OCI-LY7 (cell line): ENCODE data around the gene IGDCC3. TPM values are rescaled to one million over a fixed set of nuclear protein-coding genes. Genes with fewer than 3 reads are reported as not detected.

Source experiments
- BruUV-seq: library from RNA; stranded (reverse); fragments of 400-500 nt; replicated peaks from 2 replicates; lab custom pipeline; 2021; lab: Mats Ljungman, UMichigan
- CTCF ChIA-PET: fragments of 300-600 bp; sonication (Branson Sonifier 250); formaldehyde crosslinking; loops from one replicate; lab custom pipeline; 2022; ENCODE audit warnings: antibody characterized with exemption; ENCODE audit not compliant: unreplicated experiment; lab: Charles Lee
- POLR2A ChIA-PET: fragments of 300-600 bp; sonication (Branson Sonifier 250); formaldehyde crosslinking; loops from one replicate; lab custom pipeline; 2022; ENCODE audit warnings: antibody characterized with exemption; lab: Charles Lee
- DNase-seq: peaks from one replicate; pipeline ENCODE4 v3.0.0-alpha.2; 2015; ENCODE audit warnings: low spot score
- H2AFZ ChIP-seq: fragments of 200-600 bp; sonication (generic), shearing (Covaris generic); 2 replicates; pipeline ENCODE4 v1.6.1; 2014; ENCODE audit warnings: mild to moderate bottlenecking, antibody characterized with exemption, low read length, moderate library complexity
- H3K27ac ChIP-seq: fragments of 200-600 bp; sonication (generic); 2 replicates; pipeline ENCODE4 v1.5.1; 2014; ENCODE audit warnings: mixed run types, low read depth, mild to moderate bottlenecking, moderate library complexity, low read length, inconsistent platforms; ENCODE audit not compliant: poor library complexity, severe bottlenecking
- H3K36me3 ChIP-seq: fragments of 200-600 bp; sonication (generic); 2 replicates; pipeline ENCODE4 v1.6.1; 2014; ENCODE audit warnings: mild to moderate bottlenecking, antibody characterized with exemption, low read length, moderate library complexity, mixed read lengths; ENCODE audit not compliant: insufficient read depth
- H3K4me1 ChIP-seq: fragments of 200-600 bp; sonication (generic); 2 replicates; pipeline ENCODE4 v1.5.1; 2014; ENCODE audit warnings: mild to moderate bottlenecking, low read length; ENCODE audit not compliant: insufficient read depth, poor library complexity, severe bottlenecking
- H3K4me2 ChIP-seq: fragments of 200-600 bp; sonication (generic); 2 replicates; pipeline ENCODE4 v1.6.1; 2014; ENCODE audit warnings: mild to moderate bottlenecking, low read length
- H3K4me3 ChIP-seq: fragments of 200-600 bp; sonication (generic); 2 replicates; pipeline ENCODE4 v1.5.1; 2014; ENCODE audit warnings: mild to moderate bottlenecking, low read depth, low read length; ENCODE audit not compliant: poor library complexity, severe bottlenecking
- H3K79me2 ChIP-seq: fragments of 200-600 bp; sonication (generic); 2 replicates; pipeline ENCODE4 v1.6.1; 2016; ENCODE audit warnings: low read depth, mild to moderate bottlenecking, low read length, moderate library complexity, mixed read lengths; ENCODE audit not compliant: insufficient read depth
- H3K9me2 ChIP-seq: fragments of 200-600 bp; sonication (generic); 2 replicates; pipeline ENCODE4 v1.6.1; 2016; ENCODE audit warnings: mild to moderate bottlenecking, low read length, mixed read lengths; ENCODE audit not compliant: insufficient read depth
- H3K9me3 ChIP-seq: fragments of 200-600 bp; sonication (generic); 2 replicates; pipeline ENCODE4 v1.6.1; 2014; ENCODE audit warnings: mild to moderate bottlenecking, mixed run types, low read length, mixed read lengths
- H4K20me1 ChIP-seq: fragments of 200-600 bp; sonication (generic); 2 replicates; pipeline ENCODE4 v1.6.1; 2014; ENCODE audit warnings: mild to moderate bottlenecking, antibody characterized with exemption, low read length, moderate library complexity, mixed read lengths; ENCODE audit not compliant: insufficient read depth
- EZH2phosphoT487 ChIP-seq: fragments of 200-600 bp; sonication (generic); IDR thresholded peaks from 2 replicates; pipeline ENCODE4 v1.6.1; 2018; ENCODE audit warnings: low read depth, borderline replicate concordance, mild to moderate bottlenecking, mixed run types, antibody characterized with exemption, low read length, moderate library complexity, mixed read lengths
- intact Hi-C: fragments of 100-400 bp; cut with micrococcal nuclease; formaldehyde crosslinking; loops from one replicate; pipeline ENCODE4 v1.10.0; 2022; ENCODE audit not compliant: unreplicated experiment
- total RNA-seq, 2 experiments: library from RNA; depleted of rRNA in 1 of 2; stranded (reverse); fragments of >200 nt in 1 of 2; shearing (Covaris generic) in 1 of 2; gene quantifications; 2 replicates each; pipeline ENCODE4 v1.2.3, GENCODE V29; 2014 to 2022
- TF ChIP-seq, protein P1 (sequence below): fragments of 200-600 bp; sonication (generic); conservative IDR thresholded peaks from 2 replicates; pipeline ENCODE4 v1.5.1; 2014; ENCODE audit warnings: mild to moderate bottlenecking, antibody characterized with exemption, low read length, moderate library complexity, mixed read lengths

Gene IGDCC3
- total RNA-seq, 2 experiments from 2014 or later, result not detected

DNA sequence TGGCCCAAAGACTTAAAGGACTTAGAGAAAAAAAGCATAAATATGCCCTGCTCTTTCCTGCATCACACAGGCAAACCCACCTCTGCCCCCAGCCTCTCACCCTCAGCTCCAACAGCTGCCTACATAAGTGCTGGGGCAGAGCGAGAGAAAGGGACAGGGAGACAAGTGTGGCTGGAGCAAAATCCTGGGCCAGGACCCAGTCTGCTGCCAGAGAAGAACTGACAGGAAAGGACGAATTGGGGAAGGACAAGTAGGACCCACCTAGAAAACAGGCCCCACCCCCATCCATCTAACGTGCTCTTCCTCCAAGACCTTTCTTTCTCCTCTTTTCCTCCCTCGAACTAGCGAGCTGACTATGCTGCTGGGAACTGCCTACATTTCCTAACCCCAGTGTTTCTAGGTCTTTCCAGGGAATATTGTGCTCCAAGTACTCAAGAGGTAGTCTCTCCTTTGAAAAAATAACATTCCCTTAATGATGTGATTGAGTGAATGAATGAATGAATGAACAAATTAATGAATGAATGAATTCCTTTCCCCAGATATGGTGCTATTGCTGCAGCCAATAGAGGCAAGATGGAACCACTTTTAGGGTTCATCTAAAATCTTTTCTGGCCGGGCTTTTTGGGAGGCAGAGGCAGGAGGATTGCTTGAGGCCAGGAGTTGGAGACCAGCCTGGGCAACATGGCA, 26.5 kb upstream of the IGDCC3 start:
- Histone ChIP-seq H3K27ac (no peak overlapping the region), H3K79me2 (no peaks in the 10 kb centered on the region), H3K4me1 (peaks cover 11% of the 10 kb centered on the region), H3K36me3 (no peaks in the 10 kb centered on the region), H2AFZ (no peak overlapping the region), H3K4me3 (no peak overlapping the region), H4K20me1 (no peaks in the 10 kb centered on the region), H3K9me2 (no peaks in the 10 kb centered on the region), H3K4me2 (no peak overlapping the region), H3K9me3 (no peaks in the 10 kb centered on the region)
- TF ChIP-seq, protein P1, sequence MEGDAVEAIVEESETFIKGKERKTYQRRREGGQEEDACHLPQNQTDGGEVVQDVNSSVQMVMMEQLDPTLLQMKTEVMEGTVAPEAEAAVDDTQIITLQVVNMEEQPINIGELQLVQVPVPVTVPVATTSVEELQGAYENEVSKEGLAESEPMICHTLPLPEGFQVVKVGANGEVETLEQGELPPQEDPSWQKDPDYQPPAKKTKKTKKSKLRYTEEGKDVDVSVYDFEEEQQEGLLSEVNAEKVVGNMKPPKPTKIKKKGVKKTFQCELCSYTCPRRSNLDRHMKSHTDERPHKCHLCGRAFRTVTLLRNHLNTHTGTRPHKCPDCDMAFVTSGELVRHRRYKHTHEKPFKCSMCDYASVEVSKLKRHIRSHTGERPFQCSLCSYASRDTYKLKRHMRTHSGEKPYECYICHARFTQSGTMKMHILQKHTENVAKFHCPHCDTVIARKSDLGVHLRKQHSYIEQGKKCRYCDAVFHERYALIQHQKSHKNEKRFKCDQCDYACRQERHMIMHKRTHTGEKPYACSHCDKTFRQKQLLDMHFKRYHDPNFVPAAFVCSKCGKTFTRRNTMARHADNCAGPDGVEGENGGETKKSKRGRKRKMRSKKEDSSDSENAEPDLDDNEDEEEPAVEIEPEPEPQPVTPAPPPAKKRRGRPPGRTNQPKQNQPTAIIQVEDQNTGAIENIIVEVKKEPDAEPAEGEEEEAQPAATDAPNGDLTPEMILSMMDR, result no peak
- TF ChIP-seq EZH2phosphoT487, result no peak
- no peak for DNase-seq
- no TSS peak for BruUV-seq
- intact Hi-C loops, result no loop called here
- CTCF ChIA-PET, result no interaction called here
- POLR2A ChIA-PET, result no interaction called here

DNA sequence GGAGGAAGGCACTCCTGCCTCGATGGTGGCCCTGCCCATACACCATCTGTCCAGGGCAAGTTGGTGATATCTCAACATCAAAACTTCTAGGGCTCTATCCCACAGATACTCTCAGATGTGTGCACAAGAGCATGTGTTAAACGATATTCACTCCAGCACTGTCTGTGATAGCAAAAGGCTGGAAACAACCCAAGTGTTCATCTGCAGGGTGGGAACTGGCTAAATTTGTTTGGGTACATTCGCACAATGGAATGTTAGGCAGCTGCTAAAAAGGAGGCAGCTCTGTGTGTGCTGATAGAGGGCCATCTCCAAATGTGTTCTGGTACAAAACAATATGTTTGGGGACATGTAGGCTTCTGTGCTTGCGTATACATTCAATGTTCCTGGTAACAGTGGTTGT, 25.2 kb upstream of the IGDCC3 start:
- intact Hi-C loops, result no loop called here
- TF ChIP-seq, protein P1, result no peak
- no peak for TF ChIP-seq EZH2phosphoT487
- ChIA-PET POLR2A (no interaction called here), CTCF (no interaction called here)
- H3K27ac ChIP-seq, result no peak overlapping the region
- no peaks in the 10 kb centered on the region for H3K9me2 ChIP-seq
- no peaks in the 10 kb centered on the region for H4K20me1 ChIP-seq
- no peak for DNase-seq
- H3K4me3 ChIP-seq, result no peak overlapping the region
- H3K9me3 ChIP-seq, result no peaks in the 10 kb centered on the region
- BruUV-seq, result no TSS peak
- H3K4me2 ChIP-seq, result no peak overlapping the region
- no peak overlapping the region for H2AFZ ChIP-seq
- H3K4me1 ChIP-seq, result no peaks in the 10 kb centered on the region
- no peaks in the 10 kb centered on the region for H3K79me2 ChIP-seq
- no peaks in the 10 kb centered on the region for H3K36me3 ChIP-seq

DNA sequence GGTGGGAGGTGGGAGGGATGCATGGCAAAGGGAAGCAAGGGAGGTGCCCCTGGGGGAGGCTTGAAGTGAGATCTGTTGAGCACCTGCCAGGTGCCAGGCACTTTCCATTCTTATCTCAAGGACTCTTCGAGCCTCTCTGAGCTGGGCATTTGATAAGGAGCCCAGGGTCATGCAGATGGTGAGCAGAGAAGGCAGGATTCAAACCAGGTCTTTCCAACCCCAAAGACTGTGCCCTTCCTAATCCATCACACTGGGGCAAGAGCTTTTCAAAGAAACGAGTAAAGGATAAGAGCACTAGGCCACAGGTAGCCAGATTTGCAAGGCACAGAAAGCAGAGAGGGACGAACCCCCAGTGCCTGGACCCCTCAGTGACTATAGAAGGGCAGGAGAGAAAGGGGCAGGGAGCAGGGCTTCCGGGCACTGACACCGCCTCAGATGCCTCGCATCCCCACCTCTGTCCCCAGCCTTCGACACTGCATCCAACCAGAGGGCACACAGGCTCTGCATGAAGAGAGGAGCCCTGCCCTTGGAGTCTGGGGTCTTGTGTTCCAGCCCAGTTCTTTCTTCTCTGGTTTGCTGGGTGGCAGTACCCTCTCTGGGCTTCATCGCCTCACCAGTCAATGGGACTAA, 23.9 kb upstream of the IGDCC3 start:
- no peaks in the 10 kb centered on the region for H3K4me1 ChIP-seq
- H3K9me3 ChIP-seq, result no peaks in the 10 kb centered on the region
- H3K4me2 ChIP-seq, result no peak overlapping the region
- H4K20me1 ChIP-seq, result no peaks in the 10 kb centered on the region
- intact Hi-C loops, result no loop called here
- TF ChIP-seq EZH2phosphoT487, result no peak
- TF ChIP-seq, protein P1, result no peak
- H3K79me2 ChIP-seq, result no peaks in the 10 kb centered on the region
- no peak overlapping the region for H3K27ac ChIP-seq
- DNase-seq, result no peak
- no peak overlapping the region for H2AFZ ChIP-seq
- no peaks in the 10 kb centered on the region for H3K9me2 ChIP-seq
- ChIA-PET POLR2A (no interaction called here), CTCF (interaction anchor here (0.6 kb wide), 2 partner anchors 124 to 170 kb away, joined by 8 to 13 read pairs; no protein-coding TSS in a partner anchor)
- no TSS peak for BruUV-seq
- no peaks in the 10 kb centered on the region for H3K36me3 ChIP-seq
- no peak overlapping the region for H3K4me3 ChIP-seq
